Lower lobe of right lung (tissue), 2 donors: ENCODE results near the gene B3GALT4. TPM values are rescaled to one million over a fixed set of nuclear protein-coding genes. Genes with fewer than 3 reads are reported as not detected.

Experiments
- ATAC-seq, 2 donors: fragments of 200-7000 bp; cut with Tn5 transposase; one replicate each; pipeline ENCODE4 v1.9.1; 2020 to 2022; ENCODE audit warnings: mild to moderate bottlenecking in 2 of 2, moderate library complexity in 2 of 2
- DNase-seq: peaks from one replicate; pipeline ENCODE4 v3.0.0-alpha.2; 2020
- H3K27ac ChIP-seq: fragments of 200-600 bp; one replicate; pipeline ENCODE4 v1.8.0; 2022
- H3K27me3 ChIP-seq: fragments of 200-600 bp; one replicate; pipeline ENCODE4 v1.8.0; 2022; ENCODE audit warnings: low read depth
- H3K36me3 ChIP-seq: fragments of 200-600 bp; one replicate; pipeline ENCODE4 v1.8.0; 2022; ENCODE audit warnings: mild to moderate bottlenecking
- H3K4me1 ChIP-seq: fragments of 200-600 bp; one replicate; pipeline ENCODE4 v1.8.0; 2022
- H3K4me3 ChIP-seq: fragments of 200-600 bp; one replicate; pipeline ENCODE4 v1.8.0; 2022; ENCODE audit warnings: mild to moderate bottlenecking
- H3K9me3 ChIP-seq: fragments of 200-600 bp; one replicate; pipeline ENCODE4 v1.8.0; 2022
- intact Hi-C: fragments of 100-400 bp; cut with DNase I; formaldehyde crosslinking; loops from one replicate; pipeline ENCODE4 v1.11.0; 2022
- total RNA-seq: library from RNA; stranded (reverse); fragmentation: NEBNext Ultra II Directional; extraction: Animal tissue kit (Norgen Biotek cat#: 25700); gene quantifications from one replicate; pipeline ENCODE4 v1.2.1, GENCODE V29; 2021
- TF ChIP-seq, protein P1 (sequence below): fragments of 200-600 bp; IDR thresholded peaks from one replicate; pipeline ENCODE4 v1.8.0; 2022; ENCODE audit warnings: antibody characterized with exemption, mild to moderate bottlenecking
- donor health status: DM: no; HTN: yes; CAD: no; lungs with severe emphysema.

Gene B3GALT4
- total RNA-seq, 1 donor from 2014 or later = 19.6 TPM

DNA sequence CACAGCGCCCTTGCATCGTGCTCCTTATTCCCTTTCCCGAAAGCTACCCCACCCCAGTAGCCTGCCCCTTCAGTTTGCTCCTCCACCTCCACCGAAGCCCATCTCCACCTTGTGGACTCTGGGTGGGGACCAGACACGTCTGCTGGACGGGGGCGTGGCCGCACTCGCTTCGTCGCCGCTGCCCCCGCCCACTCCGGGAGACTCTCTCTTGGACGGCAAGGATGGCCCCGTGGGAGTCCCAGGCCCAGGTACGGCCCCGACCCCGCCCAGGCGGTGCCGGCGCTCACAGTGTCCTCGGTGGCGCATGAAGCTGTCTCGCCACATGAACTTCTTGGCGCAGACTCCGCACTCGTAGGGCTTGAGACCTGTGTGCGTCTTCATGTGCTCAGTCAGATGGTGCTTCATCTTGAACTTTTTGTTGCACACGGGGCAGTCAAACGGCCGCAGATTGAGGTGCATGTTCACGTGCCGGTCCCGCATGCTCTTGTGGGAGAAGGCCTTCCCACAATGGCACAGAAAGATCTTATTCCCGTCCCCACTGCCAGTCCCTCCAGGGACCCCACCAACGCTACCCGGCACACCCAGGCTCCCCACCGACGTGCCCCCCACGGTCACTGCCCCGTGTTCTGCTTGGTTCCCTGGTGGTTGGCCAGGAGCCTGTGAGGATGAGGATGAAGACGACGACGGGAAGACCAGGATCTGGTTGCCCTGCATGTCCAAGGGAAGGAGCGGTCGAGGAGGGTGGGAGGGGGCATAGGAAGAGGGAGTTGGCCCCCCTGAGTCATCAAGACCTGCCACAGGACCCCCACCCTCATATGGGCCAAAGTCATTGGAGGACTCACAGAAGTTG lies 38.2 kb downstream of the B3GALT4 start:
- no peaks in the 10 kb centered on the region for H3K9me3 ChIP-seq
- ATAC-seq (peak in 1 of 2 donors; percentile 5), DNase-seq (peak; percentile 76)
- no peaks in the 10 kb centered on the region for H3K27me3 ChIP-seq
- H3K36me3 ChIP-seq = peaks cover 36% of the 10 kb centered on the region
- peak overlapping the region; percentile 96 for H3K4me3 ChIP-seq
- H3K27ac ChIP-seq = peak overlapping the region; percentile 98
- TF ChIP-seq, protein P1, sequence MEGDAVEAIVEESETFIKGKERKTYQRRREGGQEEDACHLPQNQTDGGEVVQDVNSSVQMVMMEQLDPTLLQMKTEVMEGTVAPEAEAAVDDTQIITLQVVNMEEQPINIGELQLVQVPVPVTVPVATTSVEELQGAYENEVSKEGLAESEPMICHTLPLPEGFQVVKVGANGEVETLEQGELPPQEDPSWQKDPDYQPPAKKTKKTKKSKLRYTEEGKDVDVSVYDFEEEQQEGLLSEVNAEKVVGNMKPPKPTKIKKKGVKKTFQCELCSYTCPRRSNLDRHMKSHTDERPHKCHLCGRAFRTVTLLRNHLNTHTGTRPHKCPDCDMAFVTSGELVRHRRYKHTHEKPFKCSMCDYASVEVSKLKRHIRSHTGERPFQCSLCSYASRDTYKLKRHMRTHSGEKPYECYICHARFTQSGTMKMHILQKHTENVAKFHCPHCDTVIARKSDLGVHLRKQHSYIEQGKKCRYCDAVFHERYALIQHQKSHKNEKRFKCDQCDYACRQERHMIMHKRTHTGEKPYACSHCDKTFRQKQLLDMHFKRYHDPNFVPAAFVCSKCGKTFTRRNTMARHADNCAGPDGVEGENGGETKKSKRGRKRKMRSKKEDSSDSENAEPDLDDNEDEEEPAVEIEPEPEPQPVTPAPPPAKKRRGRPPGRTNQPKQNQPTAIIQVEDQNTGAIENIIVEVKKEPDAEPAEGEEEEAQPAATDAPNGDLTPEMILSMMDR = no peak
- intact Hi-C loops = no loop called here
- peaks cover 70% of the 10 kb centered on the region for H3K4me1 ChIP-seq

DNA sequence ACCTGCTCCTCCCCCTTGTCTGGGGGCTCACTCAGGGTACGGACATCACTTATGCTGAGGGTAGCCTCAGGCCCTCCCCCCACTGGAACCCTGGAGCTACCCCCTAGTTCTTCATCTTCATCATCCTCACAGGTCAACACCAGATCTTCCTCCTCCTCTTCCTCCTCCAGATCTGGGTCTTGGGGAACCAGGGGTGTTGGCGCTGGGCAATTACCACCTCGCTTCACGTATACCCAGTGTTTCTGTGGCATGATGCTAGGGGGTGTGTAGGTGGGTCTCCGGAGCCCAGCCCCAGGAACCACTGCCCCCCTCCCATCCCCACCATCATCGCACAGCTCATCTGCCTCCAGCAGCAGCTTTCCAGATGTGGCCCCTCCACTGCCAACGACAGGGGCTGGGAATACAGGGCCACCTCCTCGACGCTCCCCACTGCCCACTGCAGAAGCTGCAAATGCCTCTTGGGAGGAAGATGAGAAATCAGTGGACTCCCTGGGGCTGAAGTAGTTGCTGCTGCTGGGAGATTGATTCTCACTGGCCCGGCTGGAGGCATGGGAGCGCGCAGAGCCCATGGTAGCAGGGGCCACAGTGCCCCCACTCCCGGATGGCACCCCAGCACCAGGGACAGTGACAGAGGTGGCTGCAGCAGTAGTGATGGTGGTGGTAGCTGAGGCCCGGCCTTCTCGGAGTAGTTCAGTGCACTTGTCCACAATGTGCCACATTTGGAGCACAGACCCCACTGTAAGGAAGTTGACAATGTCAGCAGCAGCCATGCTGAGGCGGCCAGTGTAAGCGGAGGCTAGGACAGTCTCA lies 39.1 kb downstream of the B3GALT4 start:
- intact Hi-C loops = no loop called here
- H3K27ac ChIP-seq = no peak overlapping the region

DNA sequence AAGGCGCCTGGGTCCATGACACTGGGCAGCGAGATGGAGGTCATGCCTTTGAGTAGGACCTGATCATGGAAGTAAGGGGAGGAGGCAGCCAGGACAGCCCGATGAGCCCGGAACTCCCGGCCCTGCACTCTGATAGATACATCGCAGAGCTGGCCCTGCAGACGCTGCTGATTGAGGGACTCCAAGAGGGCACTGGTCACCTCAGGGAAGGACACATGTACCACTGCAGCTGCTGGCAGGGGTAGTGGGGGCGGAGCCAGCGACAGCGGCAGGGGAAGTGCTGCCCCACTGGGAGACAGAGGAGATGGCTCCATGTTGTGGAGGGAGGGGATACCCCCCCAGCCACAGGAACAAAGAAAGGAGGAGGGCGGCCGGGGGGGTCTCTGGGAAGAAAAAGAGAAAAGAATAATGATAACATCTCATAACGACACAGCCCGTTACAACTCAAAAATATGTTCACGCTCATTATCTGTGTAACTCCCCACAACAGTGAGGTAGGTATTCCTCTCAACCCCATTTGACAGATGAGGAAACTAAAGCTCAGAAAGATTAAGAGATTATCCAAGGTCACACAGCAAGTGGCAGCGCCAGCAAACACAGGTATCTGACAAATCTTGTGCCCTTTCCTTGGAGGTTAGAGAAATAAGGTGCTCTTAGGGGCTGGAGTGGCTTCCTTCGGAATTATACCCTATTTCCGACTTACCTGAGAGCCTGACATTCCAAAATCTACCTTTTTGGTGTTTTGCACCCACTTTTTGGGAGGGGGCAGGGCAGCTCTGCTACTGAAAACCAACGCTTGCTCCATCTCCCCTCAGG lies 39.9 kb downstream of the B3GALT4 start:
- no peaks in the 10 kb centered on the region for H3K27me3 ChIP-seq
- intact Hi-C loops = no loop called here
- peaks cover 33% of the 10 kb centered on the region for H3K36me3 ChIP-seq
- peak overlapping the region; percentile 64 for H3K4me3 ChIP-seq
- TF ChIP-seq, protein P1 = no peak
- no peaks in the 10 kb centered on the region for H3K9me3 ChIP-seq
- peak overlapping the region; percentile 24 for H3K27ac ChIP-seq
- H3K4me1 ChIP-seq = peaks cover 70% of the 10 kb centered on the region
- DNase-seq = no peak
- no peak for ATAC-seq

More for the DNA sequence above, 39.1 kb downstream of the B3GALT4 start:
- Histone ChIP-seq H3K36me3 (peaks cover 36% of the 10 kb centered on the region), H3K27me3 (no peaks in the 10 kb centered on the region), H3K4me3 (no peak overlapping the region), H3K9me3 (no peaks in the 10 kb centered on the region), H3K4me1 (peaks cover 70% of the 10 kb centered on the region)
- DNase-seq = no peak
- ATAC-seq = no peak
- TF ChIP-seq, protein P1 = no peak

DNA sequence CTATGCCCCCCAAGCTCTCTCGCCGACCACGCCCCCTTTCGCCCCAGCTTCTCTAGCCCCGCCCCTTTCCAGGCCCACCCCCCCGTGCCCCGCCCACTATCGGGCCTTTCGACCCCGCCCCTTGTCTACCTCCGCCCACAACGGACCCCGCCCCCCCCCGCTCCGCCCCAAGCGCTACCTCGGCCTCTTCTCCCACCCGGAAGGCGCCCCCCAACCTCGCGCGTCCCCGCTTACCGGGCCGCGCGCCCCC lies 40.4 kb downstream of the B3GALT4 start:
- Histone ChIP-seq H3K36me3 (peaks cover 33% of the 10 kb centered on the region), H3K27me3 (no peaks in the 10 kb centered on the region), H3K4me1 (peaks cover 70% of the 10 kb centered on the region), H3K4me3 (peak overlapping the region; percentile 64), H3K27ac (peak overlapping the region; percentile 84), H3K9me3 (no peaks in the 10 kb centered on the region)
- DNase-seq = no peak
- TF ChIP-seq, protein P1 = no peak
- intact Hi-C loops = no loop called here
- peak; percentile 1 to 4 for ATAC-seq
